ENCODE measurements around the gene TFEB. TPM values are rescaled to one million over a fixed set of nuclear protein-coding genes. Genes with fewer than 3 reads are reported as not detected.

Gene TFEB
- total RNA-seq, 1 donor from 2014 or later, result 3.8 TPM

- Mint-ChIP-seq H3K36me3 (no peaks in the 10 kb centered on the region), H3K4me1 (no peaks in the 10 kb centered on the region), H3K27me3 (ENCODE audit: low read depth) (peaks cover 12% of the 10 kb centered on the region), H3K4me3 (no peak overlapping the region), H3K27ac (no peak overlapping the region), H3K9me3 (peaks cover 6% of the 10 kb centered on the region)
- no peak for TF ChIP-seq CTCF (IDR thresholded peaks at IDR 0.05; ENCODE audit: unreplicated experiment)
- DNase-seq (ENCODE audit: low spot score in 2 of 2, unreplicated experiment in 2 of 2), result no peak
Measured at GRCh38 chr6:41668968-41669367, 66.4 kb downstream of the TFEB start.

GRCh38 chr6:41667195-41667594 lies 68.2 kb downstream of the TFEB start:
- no peaks in the 10 kb centered on the region for H3K4me1 Mint-ChIP-seq
- no peak overlapping the region for H3K4me3 Mint-ChIP-seq
- no peak for TF ChIP-seq CTCF (IDR thresholded peaks at IDR 0.05; ENCODE audit: unreplicated experiment)
- no peak for DNase-seq (ENCODE audit: low spot score in 2 of 2, unreplicated experiment in 2 of 2)
- H3K27ac Mint-ChIP-seq, result no peak overlapping the region
- no peaks in the 10 kb centered on the region for H3K36me3 Mint-ChIP-seq
- H3K9me3 Mint-ChIP-seq, result peaks cover 6% of the 10 kb centered on the region
- peaks cover 18% of the 10 kb centered on the region for H3K27me3 Mint-ChIP-seq (ENCODE audit: low read depth)

- Mint-ChIP-seq H3K27me3 (ENCODE audit: low read depth) (peaks cover 12% of the 10 kb centered on the region), H3K4me3 (no peak overlapping the region), H3K4me1 (no peaks in the 10 kb centered on the region), H3K9me3 (no peaks in the 10 kb centered on the region), H3K27ac (no peak overlapping the region), H3K36me3 (no peaks in the 10 kb centered on the region)
- DNase-seq (ENCODE audit: low spot score in 2 of 2, unreplicated experiment in 2 of 2), result no peak
- TF ChIP-seq CTCF (IDR thresholded peaks at IDR 0.05; ENCODE audit: unreplicated experiment), result no peak
Measured at GRCh38 chr6:41664271-41664670, 71.1 kb downstream of the TFEB start.

GRCh38 chr6:41663568-41663967 lies 71.8 kb downstream of the TFEB start:
- TF ChIP-seq CTCF (IDR thresholded peaks at IDR 0.05; ENCODE audit: unreplicated experiment), result no peak
- Mint-ChIP-seq H3K36me3 (no peaks in the 10 kb centered on the region), H3K4me3 (no peak overlapping the region), H3K4me1 (peaks cover 2% of the 10 kb centered on the region), H3K27me3 (ENCODE audit: low read depth) (peaks cover 12% of the 10 kb centered on the region), H3K9me3 (no peaks in the 10 kb centered on the region), H3K27ac (no peak overlapping the region)
- no peak for DNase-seq (ENCODE audit: low spot score in 2 of 2, unreplicated experiment in 2 of 2)

GRCh38 chr6:41659935-41660334 lies 75.5 kb downstream of the TFEB start:
- Mint-ChIP-seq H3K4me3 (no peak overlapping the region), H3K9me3 (no peaks in the 10 kb centered on the region), H3K27ac (no peak overlapping the region), H3K27me3 (ENCODE audit: low read depth) (peaks cover 8% of the 10 kb centered on the region), H3K4me1 (peaks cover 31% of the 10 kb centered on the region), H3K36me3 (no peaks in the 10 kb centered on the region)
- TF ChIP-seq CTCF (IDR thresholded peaks at IDR 0.05; ENCODE audit: unreplicated experiment), result no peak
- no peak for DNase-seq (ENCODE audit: low spot score in 2 of 2, unreplicated experiment in 2 of 2)

- H3K36me3 Mint-ChIP-seq, result no peaks in the 10 kb centered on the region
- TF ChIP-seq CTCF (IDR thresholded peaks at IDR 0.05; ENCODE audit: unreplicated experiment), result no peak
- peaks cover 41% of the 10 kb centered on the region for H3K4me1 Mint-ChIP-seq
- no peaks in the 10 kb centered on the region for H3K9me3 Mint-ChIP-seq
- H3K27ac Mint-ChIP-seq, result no peak overlapping the region
- peaks cover 4% of the 10 kb centered on the region for H3K27me3 Mint-ChIP-seq (ENCODE audit: low read depth)
- no peak overlapping the region for H3K4me3 Mint-ChIP-seq
- DNase-seq (ENCODE audit: low spot score in 2 of 2, unreplicated experiment in 2 of 2), result no peak
Measured at GRCh38 chr6:41658636-41659035, 76.8 kb downstream of the TFEB start.

All from mesothelial cell of epicardium (in vitro differentiated cells).